ENCODE results near the gene RC3H2. TPM values are rescaled to one million over a fixed set of nuclear protein-coding genes. Genes with fewer than 3 reads are reported as not detected.

Gene RC3H2
- total and polyA plus RNA-seq, 2 of the 13 experiments (the other 11 are each of a cell fraction or from before 2014, with no cell fraction given): 21.0 to 36.4 TPM

GRCh38 chr9:122931226-122932121 lies 26.3 kb upstream of the RC3H2 start, which contains the start of gene ZBTB26 (continued):
- peak; percentile 63; the same call in 1 of the 2 replicates for TF ChIP-seq NCOR1 (IDR thresholded peaks at IDR 0.05; ENCODE audit: borderline replicate concordance, low read length)
- 0 out of 2 replicates have a peak, but pooled peaks have one; percentile 61 for TF ChIP-seq KLF12 (CRISPR knock-in tag; IDR thresholded peaks at IDR 0.05; ENCODE audit: borderline replicate concordance)
- peak; percentile 42; the same call in 1 of the 2 replicates for TF ChIP-seq HCFC1 (IDR thresholded peaks at IDR 0.05; ENCODE audit: low read depth, low read length)
- TF ChIP-seq LBX2 (CRISPR knock-in tag; IDR thresholded peaks at IDR 0.05; ENCODE audit: borderline replicate concordance): peak; percentile 35; the same call in 1 of the 2 replicates
- TF ChIP-seq NKX3-1 (CRISPR knock-in tag; IDR thresholded peaks at IDR 0.05): 0 out of 2 replicates have a peak, but pooled peaks have one; percentile 41
- peak; percentile 36; the same call in 1 of the 2 replicates for TF ChIP-seq FOSL2 (CRISPR knock-in tag; IDR thresholded peaks at IDR 0.05)
- peak; percentile 19; the same call in 1 of the 2 replicates for TF ChIP-seq ZNF800 (CRISPR knock-in tag; IDR thresholded peaks at IDR 0.05)
- TF ChIP-seq, protein P1, sequence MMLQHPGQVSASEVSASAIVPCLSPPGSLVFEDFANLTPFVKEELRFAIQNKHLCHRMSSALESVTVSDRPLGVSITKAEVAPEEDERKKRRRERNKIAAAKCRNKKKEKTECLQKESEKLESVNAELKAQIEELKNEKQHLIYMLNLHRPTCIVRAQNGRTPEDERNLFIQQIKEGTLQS (CRISPR knock-in tag; IDR thresholded peaks at IDR 0.05): no peak
- TF ChIP-seq, protein P2, sequence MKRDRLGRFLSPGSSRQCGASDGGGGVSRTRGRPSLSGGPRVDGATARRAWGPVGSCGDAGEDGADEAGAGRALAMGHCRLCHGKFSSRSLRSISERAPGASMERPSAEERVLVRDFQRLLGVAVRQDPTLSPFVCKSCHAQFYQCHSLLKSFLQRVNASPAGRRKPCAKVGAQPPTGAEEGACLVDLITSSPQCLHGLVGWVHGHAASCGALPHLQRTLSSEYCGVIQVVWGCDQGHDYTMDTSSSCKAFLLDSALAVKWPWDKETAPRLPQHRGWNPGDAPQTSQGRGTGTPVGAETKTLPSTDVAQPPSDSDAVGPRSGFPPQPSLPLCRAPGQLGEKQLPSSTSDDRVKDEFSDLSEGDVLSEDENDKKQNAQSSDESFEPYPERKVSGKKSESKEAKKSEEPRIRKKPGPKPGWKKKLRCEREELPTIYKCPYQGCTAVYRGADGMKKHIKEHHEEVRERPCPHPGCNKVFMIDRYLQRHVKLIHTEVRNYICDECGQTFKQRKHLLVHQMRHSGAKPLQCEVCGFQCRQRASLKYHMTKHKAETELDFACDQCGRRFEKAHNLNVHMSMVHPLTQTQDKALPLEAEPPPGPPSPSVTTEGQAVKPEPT (CRISPR knock-in tag; IDR thresholded peaks at IDR 0.05; ENCODE audit: low read depth): peak; percentile 61; the same call in 1 of the 2 replicates
- TF ChIP-seq ZNF547 (CRISPR knock-in tag; IDR thresholded peaks at IDR 0.05): peak; percentile 82
- TF ChIP-seq ZNF605 (CRISPR knock-in tag; IDR thresholded peaks at IDR 0.05): peak; percentile 76; the same call in 1 of the 2 replicates
- no peak for TF ChIP-seq TBL1XR1 (IDR thresholded peaks at IDR 0.05; ENCODE audit: borderline replicate concordance, low read length, partially characterized antibody)
- TF ChIP-seq, protein P3, sequence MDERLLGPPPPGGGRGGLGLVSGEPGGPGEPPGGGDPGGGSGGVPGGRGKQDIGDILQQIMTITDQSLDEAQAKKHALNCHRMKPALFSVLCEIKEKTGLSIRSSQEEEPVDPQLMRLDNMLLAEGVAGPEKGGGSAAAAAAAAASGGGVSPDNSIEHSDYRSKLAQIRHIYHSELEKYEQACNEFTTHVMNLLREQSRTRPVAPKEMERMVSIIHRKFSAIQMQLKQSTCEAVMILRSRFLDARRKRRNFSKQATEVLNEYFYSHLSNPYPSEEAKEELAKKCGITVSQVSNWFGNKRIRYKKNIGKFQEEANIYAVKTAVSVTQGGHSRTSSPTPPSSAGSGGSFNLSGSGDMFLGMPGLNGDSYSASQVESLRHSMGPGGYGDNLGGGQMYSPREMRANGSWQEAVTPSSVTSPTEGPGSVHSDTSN (CRISPR knock-in tag; IDR thresholded peaks at IDR 0.05): no peak
- TF ChIP-seq GFI1 (CRISPR knock-in tag; IDR thresholded peaks at IDR 0.05; ENCODE audit: borderline replicate concordance): no peak
- TF ChIP-seq ZNF432 (CRISPR knock-in tag; IDR thresholded peaks at IDR 0.05; ENCODE audit: borderline replicate concordance): no peak
- TF ChIP-seq AHR (CRISPR knock-in tag; IDR thresholded peaks at IDR 0.05): 0 out of 2 replicates have a peak, but pooled peaks have one; percentile 54
- peak; percentile 38; the same call in 1 of the 2 replicates for TF ChIP-seq ZBTB38 (CRISPR knock-in tag; IDR thresholded peaks at IDR 0.05)
- 0 out of 2 replicates have a peak, but pooled peaks have one; percentile 38 for TF ChIP-seq ZNF766 (CRISPR knock-in tag; IDR thresholded peaks at IDR 0.05; ENCODE audit: borderline replicate concordance)
- TF ChIP-seq, protein P4, sequence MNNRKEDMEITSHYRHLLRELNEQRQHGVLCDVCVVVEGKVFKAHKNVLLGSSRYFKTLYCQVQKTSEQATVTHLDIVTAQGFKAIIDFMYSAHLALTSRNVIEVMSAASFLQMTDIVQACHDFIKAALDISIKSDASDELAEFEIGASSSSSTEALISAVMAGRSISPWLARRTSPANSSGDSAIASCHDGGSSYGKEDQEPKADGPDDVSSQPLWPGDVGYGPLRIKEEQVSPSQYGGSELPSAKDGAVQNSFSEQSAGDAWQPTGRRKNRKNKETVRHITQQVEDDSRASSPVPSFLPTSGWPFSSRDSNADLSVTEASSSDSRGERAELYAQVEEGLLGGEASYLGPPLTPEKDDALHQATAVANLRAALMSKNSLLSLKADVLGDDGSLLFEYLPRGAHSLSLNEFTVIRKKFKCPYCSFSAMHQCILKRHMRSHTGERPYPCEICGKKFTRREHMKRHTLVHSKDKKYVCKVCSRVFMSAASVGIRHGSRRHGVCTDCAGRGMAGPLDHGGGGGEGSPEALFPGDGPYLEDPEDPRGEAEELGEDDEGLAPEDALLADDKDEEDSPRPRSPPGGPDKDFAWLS (CRISPR knock-in tag; IDR thresholded peaks at IDR 0.05; ENCODE audit: borderline replicate concordance): no peak
- peak; percentile 42; the same call in 1 of the 2 replicates for TF ChIP-seq RBAK (CRISPR knock-in tag; IDR thresholded peaks at IDR 0.05)
- TF ChIP-seq ZNF543 (CRISPR knock-in tag; IDR thresholded peaks at IDR 0.05): peak; percentile 69; the same call in 1 of the 2 replicates
